Type B pancreatic cell (in vitro differentiated cells): ENCODE data around the gene ANXA6. TPM values are rescaled to one million over a fixed set of nuclear protein-coding genes. Genes with fewer than 3 reads are reported as not detected.

Experiments used
- DNase-seq: peaks from one replicate; pipeline ENCODE4 v3.0.0; 2021; ENCODE audit warnings: mixed read lengths; ENCODE audit not compliant: unreplicated experiment; ENCODE audit errors: extremely low spot score
- H3K27ac Mint-ChIP-seq: 2 replicates; pipeline ENCODE4 v1.8.0; 2021; ENCODE audit warnings: mild to moderate bottlenecking, mixed read lengths
- H3K27me3 Mint-ChIP-seq: 2 replicates; pipeline ENCODE4 v1.8.0; 2021; ENCODE audit warnings: mixed read lengths
- H3K36me3 Mint-ChIP-seq: 2 replicates; pipeline ENCODE4 v1.8.0; 2021; ENCODE audit warnings: mixed read lengths
- H3K4me1 Mint-ChIP-seq: one replicate; pipeline ENCODE4 v1.8.0; 2021; ENCODE audit warnings: mixed read lengths; ENCODE audit not compliant: unreplicated experiment
- H3K4me3 Mint-ChIP-seq: 2 replicates; pipeline ENCODE4 v1.8.0; 2021; ENCODE audit warnings: mild to moderate bottlenecking, mixed read lengths
- H3K9me3 Mint-ChIP-seq: 2 replicates; pipeline ENCODE4 v1.8.0; 2021; ENCODE audit warnings: mixed read lengths
- total RNA-seq: library from RNA; stranded (reverse); gene quantifications from 2 replicates; pipeline ENCODE4 v1.2.1, GENCODE V29; 2021; ENCODE audit warnings: low replicate concordance
- TF ChIP-seq, protein P1 (sequence below): fragments of 200-600 bp; sonication (generic); conservative IDR thresholded peaks from 2 replicates; pipeline ENCODE4 v1.5.0; 2021; ENCODE audit warnings: antibody characterized with exemption, mild to moderate bottlenecking

The ANXA6 gene
- total RNA-seq, 1 donor from 2014 or later, result 200 TPM

DNA sequence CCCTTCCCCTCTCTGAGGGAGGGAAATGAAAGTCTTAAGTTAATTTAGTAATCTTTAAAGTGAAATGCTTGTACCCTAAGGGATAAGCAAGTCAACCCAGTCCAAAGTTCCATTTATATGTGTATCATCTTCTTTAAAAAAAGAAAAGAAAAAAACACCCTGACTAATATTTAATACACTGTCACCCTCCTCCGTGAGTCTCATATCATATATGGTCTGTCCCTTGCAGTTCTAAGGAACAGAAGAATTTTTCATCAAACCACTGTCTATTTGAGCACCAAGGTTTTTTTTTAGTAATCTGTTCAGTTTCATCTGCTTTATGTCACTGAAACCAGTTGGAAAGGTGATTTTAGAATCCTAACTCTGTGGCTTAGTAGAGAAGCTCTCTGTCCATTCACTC, 92.0 kb downstream of the ANXA6 start:
- no peaks in the 10 kb centered on the region for H3K27me3 Mint-ChIP-seq
- no peaks in the 10 kb centered on the region for H3K9me3 Mint-ChIP-seq
- peaks cover 14% of the 10 kb centered on the region for H3K36me3 Mint-ChIP-seq
- no peak overlapping the region for H3K27ac Mint-ChIP-seq
- peaks cover 14% of the 10 kb centered on the region for H3K4me1 Mint-ChIP-seq
- no peak for DNase-seq
- H3K4me3 Mint-ChIP-seq, result no peak overlapping the region
- TF ChIP-seq, protein P1, sequence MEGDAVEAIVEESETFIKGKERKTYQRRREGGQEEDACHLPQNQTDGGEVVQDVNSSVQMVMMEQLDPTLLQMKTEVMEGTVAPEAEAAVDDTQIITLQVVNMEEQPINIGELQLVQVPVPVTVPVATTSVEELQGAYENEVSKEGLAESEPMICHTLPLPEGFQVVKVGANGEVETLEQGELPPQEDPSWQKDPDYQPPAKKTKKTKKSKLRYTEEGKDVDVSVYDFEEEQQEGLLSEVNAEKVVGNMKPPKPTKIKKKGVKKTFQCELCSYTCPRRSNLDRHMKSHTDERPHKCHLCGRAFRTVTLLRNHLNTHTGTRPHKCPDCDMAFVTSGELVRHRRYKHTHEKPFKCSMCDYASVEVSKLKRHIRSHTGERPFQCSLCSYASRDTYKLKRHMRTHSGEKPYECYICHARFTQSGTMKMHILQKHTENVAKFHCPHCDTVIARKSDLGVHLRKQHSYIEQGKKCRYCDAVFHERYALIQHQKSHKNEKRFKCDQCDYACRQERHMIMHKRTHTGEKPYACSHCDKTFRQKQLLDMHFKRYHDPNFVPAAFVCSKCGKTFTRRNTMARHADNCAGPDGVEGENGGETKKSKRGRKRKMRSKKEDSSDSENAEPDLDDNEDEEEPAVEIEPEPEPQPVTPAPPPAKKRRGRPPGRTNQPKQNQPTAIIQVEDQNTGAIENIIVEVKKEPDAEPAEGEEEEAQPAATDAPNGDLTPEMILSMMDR, result no peak

DNA sequence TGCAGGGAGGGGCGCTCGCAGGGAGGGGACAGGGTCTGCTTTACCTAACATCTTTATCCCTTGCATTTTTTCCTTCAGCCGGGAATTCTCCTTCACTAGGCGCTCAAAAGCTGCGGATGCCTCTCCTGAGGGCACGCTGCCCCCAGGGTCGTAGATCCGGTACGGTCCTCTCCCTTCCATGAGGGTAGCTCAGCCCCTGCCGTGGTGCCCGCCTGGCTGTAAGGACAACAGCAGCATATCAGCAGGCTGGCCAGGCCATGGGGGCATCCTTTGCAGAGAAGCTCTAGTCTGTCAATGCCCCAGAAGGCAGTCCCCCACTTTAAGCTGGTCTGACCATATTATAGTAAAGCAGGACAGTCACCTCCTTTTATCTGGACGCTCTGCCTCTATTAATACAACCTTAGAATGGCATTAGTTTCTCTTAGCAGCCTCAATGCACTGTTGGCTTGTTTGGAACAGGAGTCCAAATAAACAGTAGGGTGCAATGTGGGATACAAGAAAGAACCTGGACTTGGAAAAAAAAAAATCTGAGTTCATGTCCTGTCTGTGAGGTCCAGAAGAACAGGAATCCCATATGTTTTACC, 92.6 kb downstream of the ANXA6 start:
- Mint-ChIP-seq H3K27me3 (no peaks in the 10 kb centered on the region), H3K27ac (no peak overlapping the region), H3K36me3 (peaks cover 14% of the 10 kb centered on the region), H3K4me1 (peaks cover 10% of the 10 kb centered on the region), H3K9me3 (no peaks in the 10 kb centered on the region), H3K4me3 (no peak overlapping the region)
- no peak for DNase-seq
- TF ChIP-seq, protein P1, result no peak

- Mint-ChIP-seq H3K9me3 (no peaks in the 10 kb centered on the region), H3K27me3 (no peaks in the 10 kb centered on the region), H3K4me1 (peaks cover 10% of the 10 kb centered on the region), H3K27ac (peak overlapping the region; percentile 53), H3K36me3 (peaks cover 14% of the 10 kb centered on the region), H3K4me3 (no peak overlapping the region)
- no peak for DNase-seq
- TF ChIP-seq, protein P1, result no peak
Measured at GRCh38 chr5:151063142-151063989, 94.2 kb downstream of the ANXA6 start.

GRCh38 chr5:151062405-151063141, 95.0 kb downstream of the ANXA6 start:
- Mint-ChIP-seq H3K4me1 (peaks cover 6% of the 10 kb centered on the region), H3K27ac (no peak overlapping the region), H3K4me3 (no peak overlapping the region), H3K27me3 (no peaks in the 10 kb centered on the region), H3K9me3 (no peaks in the 10 kb centered on the region), H3K36me3 (peaks cover 11% of the 10 kb centered on the region)
- no peak for DNase-seq
- TF ChIP-seq, protein P1, result no peak

GRCh38 chr5:151060742-151061141, 96.8 kb downstream of the ANXA6 start:
- Mint-ChIP-seq H3K9me3 (no peaks in the 10 kb centered on the region), H3K4me3 (no peak overlapping the region), H3K36me3 (peaks cover 13% of the 10 kb centered on the region), H3K27ac (no peak overlapping the region), H3K4me1 (no peaks in the 10 kb centered on the region), H3K27me3 (no peaks in the 10 kb centered on the region)
- DNase-seq, result no peak
- TF ChIP-seq, protein P1, result no peak
